Hematopoietic multipotent progenitor cell treated with erythropoietin and hydrocortisone succinate and interleukin-3 and kit ligand, for 15 days (in vitro differentiated cells): ENCODE results near the gene STOML2.

ENCODE experiments used
- DNase-seq: peaks from one replicate; pipeline ENCODE4 v3.0.0-alpha.2; 2015; ENCODE audit warnings: low spot score

The STOML2 gene

DNA sequence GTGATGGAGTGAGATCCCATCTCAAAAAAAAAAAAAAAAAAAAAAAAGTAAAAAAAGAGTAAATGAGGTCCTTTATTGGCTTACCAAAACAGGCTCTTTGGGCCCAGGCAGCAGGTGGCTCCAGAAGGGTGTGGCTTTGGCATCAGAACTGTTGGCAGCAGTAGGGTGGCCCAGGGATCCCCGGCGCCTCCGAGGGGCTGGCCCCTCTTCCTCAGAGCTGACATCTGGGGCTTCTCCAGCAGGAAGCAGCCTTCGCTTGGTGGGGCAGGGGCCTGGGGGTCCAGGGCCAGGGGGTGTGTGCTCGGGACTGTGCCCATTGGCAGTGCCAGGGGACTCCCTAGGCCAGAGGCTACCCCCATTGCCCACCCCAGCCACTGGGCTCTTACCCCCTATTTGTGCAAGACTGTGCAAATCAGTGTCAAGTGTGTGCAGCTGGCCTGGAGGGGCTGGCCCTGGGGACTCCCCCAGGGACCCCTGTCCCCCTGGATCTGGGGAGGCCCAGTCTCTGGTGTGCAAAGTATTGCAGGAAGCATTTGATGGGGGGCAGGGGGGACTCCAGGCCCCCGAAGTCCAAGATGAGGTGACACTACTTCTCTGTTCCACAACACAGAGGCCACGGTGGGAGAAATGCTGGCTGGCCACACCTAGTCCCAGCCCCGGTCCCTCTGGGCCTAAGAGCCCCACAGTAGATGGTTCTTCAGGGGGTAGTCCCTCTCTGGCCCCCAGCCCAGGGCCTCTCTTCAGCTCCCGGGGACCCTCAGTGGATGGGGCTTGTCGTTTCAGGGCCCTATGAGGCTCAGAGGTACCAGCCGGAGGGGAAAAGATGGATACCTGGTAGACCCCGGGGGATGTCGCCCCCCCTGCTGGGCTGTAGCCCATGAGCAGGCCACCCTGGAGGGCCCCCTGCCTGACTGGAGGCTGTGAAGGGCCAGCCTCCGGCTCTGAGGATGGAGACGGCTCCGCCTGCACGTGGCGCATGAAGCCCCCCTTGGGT, 4.7 kb upstream of the STOML2 start:
- peak; percentile 67 for DNase-seq

DNA sequence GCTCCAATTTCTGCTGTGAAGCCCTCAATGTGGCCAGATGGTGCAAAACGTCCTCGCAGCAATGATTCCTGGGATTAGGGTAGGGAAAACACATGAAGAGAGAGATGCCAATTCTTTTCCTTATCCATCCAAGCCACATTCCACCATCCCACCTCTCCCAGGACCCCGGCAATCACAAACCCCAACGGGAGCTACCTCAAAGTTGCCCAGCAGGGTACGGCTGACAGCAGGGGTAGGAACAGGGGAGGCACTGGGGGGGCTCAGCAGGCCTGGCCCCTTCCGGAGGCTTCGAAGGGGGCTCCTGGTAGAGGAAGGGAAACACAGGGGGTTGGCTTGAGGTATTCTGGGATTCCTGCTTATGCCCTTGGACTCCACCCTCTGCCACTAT, 3.4 kb upstream of the STOML2 start:
- no peak for DNase-seq

DNA sequence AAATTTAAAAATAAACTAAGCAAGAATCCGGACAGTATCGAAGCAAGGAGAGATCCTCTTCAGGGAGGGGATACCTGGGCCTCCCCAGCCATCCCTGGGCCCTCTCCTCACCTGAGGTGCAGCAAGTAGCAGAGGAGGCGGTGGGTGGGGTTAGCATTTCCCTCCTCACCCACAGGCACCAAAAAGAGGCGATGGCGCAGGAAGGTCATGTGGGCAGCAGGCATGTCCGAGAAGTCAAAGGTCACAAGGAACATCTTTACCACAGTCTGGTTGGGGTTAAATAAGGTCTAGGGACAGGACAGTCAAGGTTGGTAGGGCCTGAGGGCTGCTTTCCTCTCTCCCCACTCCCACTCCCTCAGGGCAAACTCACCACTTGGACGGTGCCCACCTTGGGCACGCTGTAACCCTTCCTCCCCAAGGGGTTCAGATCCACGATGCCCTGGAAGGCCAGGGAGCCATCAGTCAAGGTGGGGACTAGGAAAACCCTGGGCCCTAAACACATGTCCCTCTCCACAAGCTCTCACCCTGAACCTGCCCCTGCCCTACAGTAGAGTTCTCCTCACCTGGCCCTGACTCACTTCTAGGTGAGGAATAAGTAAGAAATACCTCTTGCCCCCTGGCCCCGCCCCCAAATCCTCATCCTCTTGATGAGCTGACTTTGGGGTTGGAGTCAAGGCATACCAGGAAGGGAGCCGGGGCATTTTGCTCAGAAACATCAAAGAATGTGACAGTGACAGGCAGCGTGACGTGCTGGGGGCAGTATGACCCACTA, 2.8 kb upstream of the STOML2 start:
- no peak for DNase-seq

DNA sequence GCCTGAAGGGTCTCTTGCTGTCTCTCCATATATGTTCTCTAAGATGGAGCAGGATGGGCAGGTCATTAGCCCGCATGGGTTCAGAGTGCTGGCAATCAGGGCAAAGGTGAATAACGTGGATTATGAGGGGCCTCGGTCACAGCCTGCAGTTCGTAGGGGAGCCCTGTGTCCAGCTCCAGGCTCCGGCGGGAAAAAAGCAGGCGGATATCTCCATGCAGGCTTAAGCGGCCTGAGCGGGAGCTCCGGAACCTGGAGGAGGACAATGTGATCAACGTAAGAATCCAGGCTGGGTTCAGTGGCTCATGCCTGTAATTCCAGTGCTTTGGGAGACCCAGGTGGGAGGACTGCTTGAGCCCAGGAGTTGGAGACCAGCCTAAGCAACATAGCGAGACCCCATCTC, 2.2 kb upstream of the STOML2 start:
- DNase-seq: no peak

DNA sequence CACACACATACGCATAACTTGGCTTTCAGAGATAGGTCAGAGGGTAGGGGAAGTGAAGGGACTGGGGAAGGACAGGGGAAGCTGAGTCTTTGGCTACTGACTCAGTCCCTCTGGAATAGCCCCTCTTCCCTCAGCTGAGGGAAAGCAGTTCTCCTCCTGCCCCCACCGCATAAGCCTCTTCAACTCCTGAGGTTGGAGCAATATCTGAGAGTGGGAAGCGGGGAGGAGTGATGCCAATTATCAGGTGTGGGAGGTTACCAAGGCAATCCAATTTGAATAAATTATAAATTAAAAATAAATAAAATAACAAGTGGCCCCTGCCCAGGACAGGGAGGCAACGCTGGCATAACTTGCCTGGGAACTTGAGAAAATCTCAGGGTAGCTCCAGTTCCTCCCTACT, 1.7 kb upstream of the STOML2 start:
- no peak for DNase-seq

DNA sequence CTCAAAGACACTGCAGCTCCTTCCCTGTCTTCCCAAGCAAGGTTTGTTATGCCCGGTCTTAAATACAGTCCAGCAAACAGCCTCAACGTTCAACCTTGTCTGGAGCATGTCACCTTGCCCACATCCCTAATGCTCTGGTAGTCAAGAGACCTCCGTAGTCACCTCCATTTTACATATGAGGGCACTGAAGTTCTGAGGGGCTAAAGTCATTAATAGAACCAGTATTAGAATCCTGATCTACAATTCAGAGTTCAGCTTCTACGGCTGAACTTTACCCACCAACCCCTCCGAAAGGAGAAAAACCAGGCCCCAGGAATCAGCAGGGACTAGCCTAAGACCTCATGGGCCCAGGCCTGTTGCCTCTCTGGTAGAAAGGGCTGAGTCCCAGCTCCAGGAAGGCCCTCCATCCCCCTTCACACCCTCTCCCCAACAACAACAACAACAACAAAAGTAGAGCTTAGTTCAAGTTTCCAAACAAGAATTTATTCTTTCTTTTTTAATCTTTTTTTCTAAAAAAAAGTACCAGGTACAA, 795 bp upstream of the STOML2 start:
- DNase-seq: no peak

DNA sequence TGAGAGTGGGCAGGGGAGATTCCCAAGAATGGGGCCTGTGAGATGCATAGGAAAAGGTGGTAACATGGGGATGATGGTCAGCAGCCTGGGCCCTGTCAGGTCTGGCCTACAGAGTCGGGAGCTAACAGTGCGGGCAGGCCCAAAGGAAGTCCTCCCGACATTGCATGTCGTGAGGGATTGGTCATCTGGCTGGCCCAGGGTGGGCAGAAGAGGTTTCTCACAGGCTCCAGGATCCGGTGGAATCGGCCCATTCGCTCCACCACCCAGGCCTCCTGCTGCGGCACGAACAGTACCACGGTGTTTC, 514 bp downstream of the STOML2 start:
- no peak for DNase-seq

DNA sequence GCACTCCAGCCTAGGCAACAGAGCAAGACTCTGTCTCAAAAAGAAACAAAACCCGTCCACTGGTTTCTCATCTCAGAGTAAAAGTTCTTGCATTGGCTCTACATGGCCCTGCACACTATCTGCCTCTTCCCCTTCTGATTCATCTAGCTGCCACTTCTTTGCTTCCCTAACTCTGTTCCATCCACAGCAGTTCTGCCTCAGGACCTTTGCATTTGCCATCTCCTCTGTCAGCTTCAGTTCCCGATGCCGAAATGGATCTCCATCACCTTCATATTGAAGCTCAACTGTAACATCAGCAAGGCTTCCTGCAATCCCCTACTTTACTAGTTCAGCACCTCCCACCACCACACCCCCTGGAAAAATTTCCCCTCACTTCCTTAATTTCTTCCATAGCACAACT, 5.4 kb downstream of the STOML2 start:
- no peak for DNase-seq

DNA sequence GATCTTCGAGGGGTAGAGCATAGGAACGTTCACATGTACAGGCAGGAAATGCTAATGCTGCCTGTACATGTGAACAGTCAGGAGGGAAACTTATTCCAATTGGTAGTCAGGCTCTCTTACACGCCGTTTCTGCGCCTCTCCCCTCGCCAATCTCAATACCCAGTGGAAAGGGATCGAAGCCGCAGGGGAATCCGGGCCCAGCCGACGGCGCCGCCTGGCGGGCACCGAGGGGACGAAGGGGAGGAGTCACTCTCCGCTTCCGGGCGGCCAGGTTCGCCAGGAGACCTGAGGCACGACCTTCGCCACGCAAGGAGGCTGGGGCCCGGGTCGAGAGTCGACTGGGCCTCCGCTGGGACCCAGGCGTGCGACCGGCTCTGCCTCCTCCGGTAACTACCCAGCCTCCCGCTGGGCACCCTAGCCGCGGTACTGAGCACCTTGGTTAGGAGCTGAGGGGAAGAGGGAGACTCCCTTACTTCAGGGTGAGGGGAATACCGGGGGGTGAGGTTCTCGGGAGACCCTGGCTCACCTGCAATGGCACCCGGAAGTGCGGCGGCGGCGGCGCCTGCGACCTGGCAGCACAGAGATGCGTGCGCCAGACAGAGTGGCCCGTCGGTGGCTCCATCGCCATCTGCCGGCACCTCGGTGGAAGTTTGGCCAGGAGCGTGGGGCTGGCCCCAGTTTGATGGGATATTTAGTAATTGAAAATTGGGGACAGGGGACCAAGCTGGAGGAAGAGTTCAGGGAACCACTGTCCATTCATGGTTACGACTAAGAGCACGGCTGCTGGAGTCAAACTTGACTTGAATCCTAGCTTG, 6.7 kb downstream of the STOML2 start, which contains the start of gene PIGO:
Gene PIGO, minus strand, starts transcription at position 557 of the 815 bp plus-strand sequence. CDS start 1,026 bp downstream, outside the sequence.
- peak; percentile 89 for DNase-seq

DNA sequence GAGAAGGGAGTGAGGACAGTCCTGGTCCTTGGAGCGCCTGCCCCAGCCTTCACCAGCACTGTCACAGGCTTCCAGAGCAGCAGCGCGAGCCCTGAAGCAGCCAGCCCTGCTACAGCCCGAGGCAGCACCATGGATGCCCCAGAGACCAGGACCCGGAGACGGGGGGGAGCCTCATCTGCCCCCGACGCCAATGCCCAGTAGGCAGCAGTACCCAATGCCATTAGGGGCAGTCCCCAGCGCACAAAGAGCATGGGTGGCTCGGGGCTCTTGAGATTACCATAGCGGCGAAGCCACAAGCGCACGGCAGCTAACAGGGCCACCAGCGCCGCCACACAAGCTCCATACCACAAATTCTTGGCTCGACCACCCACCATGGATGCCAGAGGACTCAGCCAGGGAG, 11.4 kb downstream of the STOML2 start:
- no peak for DNase-seq

DNA sequence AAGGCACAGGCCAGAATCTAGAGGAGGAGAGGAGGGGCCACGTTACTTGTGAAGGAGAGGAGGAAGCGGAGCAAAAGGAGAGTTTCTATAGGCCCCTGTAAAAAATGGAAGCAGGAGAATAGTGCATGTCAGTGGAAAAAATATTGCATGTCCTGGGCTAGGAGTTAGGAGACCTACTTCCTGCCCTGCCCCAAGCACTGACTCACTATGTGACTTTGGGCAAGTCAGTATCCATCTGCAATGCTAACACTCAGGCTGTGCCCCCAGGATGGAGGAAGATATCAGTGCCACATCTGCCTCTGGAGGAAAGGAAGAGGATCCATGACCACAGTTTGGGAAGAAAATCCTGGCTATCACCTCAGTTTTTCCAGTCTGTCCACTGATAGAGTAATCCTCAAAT, 13.5 kb downstream of the STOML2 start:
- DNase-seq: no peak

DNA sequence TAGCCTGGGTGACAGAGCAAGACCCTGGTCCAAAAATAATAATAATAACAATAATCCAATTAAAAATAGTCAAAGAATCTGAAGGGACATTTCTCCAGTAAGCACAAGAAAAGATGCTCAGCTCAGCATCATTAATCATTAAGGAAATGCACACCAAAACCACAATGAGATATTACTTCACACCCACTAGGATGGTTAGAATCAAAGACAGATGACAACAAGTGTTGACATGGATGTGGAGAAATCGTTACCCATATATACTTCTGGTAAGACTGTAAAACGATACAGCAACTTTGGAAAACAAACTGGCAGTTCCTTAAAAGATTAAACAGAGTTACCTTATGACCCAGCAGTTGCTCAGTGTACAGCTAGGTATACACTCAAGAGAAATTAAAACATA, 17.9 kb downstream of the STOML2 start:
- no peak for DNase-seq

DNA sequence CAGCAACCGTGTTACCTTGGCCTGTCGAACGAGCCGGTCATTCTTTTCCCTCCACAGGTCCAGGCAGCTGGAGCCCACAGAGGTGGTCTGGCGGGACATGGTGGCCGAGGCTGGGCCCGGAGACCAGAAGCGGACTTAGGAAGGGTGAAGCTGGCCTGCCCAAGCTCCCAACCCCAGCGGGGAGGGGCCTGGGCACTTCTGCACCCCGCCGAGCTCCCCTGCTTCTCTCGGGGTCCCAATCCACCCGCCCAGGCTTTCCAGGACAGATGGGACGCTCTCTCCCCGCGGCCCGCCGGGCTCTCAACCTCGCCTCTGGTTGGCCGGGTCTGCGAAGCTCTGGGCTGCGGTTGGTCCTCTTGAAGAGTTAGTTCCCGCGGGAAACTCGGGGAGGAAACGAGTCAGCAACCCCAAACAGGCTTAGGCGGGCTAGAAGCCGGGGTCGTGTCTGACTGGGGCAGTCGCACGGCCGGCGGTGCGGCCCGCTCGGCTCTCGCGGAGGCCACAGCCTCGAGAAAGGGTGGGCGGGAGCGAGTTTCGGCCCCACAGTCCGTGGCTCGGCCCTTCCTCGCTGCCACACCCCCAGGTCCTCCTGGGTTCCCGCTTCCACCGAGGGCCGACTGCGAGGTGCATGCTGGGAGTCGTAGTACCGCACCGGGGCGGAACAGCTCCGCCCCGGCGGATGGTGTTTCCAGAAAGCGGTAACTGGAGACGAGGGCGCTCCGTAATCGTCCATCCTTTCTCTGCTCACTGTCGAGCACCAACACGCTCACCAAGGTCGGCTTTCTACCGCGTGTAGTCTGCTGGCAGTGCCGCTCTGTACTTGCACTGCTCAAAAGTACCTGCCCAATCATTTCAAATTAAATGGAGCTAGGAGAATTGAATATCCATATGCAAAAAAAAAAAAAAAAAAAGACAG, 23.2 kb downstream of the STOML2 start, which contains the start of gene FANCG:
Gene FANCG, minus strand, starts transcription at position 517 of the 916 bp plus-strand sequence. Its CDS starts 418 bp downstream, at position 99.
- peak; percentile 84 for DNase-seq

DNA sequence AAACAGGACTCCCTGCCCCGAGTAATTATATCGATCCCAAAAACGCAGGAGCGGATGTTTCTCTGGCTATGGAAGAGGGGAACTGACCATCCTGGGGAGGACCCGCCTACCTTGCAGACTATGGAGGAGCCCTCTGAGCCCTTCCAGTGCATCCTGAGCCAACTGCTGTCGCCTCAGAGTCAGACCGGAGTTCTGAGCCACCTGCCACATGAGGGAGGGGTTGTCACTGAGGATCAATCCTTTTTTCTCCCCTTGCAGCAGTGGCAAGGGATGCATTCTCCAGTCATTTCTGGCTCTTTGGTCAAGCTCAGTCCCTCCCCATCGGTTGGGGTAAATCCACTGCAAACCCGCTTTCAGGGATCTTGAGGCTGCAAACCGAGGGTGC, 23.9 kb downstream of the STOML2 start:
- DNase-seq: no peak

DNA sequence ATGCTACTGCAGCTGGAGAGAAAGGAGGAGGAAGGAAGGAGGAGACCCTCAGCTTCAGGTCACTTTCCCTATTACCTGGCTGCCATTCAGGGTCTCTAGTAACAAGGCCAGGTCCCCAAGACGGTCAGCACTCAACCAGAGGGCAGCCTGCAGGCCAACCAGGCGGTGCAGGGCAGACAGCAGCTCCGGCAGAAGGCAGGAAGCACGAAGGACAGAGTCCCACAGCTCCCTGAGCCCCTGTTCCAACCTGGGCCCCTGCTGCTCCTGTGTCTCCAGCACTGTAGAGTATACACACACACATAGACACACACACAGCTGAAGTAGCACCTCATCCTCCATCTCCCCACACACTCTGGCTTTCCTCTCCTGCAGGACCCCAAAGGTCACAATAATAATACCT, 24.9 kb downstream of the STOML2 start:
- no peak for DNase-seq

DNA sequence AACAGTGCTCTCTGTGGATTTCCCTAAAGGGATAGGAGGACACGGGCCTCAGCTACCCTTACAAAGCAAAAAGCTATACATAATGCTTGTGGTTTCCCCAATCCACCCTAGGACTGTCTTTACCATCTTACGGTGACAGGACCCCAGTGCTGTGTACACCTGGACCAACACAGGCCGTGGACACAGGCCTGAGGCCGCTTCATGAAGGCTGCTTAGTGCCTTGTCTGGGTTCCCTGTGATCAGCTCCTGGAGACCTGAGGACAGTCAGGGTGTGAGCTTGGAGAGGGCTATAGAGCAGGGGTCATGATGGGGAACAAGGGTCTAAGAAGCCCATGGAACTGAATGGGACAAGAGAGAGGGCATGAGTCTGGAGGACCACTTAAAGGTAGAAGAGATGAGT, 26.1 kb downstream of the STOML2 start:
- no peak for DNase-seq

DNA sequence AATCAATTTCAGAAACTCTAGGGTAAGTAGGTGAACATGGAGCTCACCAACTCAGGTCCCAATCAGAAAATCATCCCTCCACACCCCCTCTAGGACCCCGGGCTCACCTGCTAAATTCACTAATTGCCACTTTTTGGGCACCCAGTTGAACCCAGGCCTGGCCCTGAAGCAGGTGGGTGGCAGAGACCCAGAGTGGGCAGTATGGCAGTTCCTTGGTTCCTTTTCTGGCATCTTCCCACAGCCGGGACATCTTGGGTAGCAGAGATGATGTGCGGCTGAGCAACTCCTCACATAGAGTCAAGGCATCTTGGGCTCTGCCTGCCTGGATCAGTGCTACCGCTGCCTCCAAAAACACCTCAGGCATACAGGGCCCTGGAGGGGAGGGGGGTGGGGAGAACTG, 27.6 kb downstream of the STOML2 start:
- no peak for DNase-seq

DNA sequence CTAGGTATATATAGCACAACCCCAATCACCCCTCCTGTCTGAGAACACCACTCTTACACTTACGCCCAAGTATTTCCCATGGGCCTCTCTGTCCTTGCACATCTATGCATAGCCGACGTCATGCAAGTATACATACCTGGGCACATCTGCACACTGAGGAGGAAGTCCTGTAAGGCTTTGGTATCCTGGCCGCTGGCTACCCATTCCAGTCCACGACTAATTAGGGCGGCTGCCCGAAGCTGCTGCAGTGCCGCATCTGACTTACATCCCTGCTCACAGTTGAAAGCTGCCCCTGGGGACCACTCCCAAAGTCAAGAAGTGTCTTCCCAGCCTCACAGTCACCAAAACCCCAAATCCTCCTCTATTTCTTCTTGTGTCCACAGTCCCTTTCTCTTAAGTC, 28.1 kb downstream of the STOML2 start:
- no peak for DNase-seq

DNA sequence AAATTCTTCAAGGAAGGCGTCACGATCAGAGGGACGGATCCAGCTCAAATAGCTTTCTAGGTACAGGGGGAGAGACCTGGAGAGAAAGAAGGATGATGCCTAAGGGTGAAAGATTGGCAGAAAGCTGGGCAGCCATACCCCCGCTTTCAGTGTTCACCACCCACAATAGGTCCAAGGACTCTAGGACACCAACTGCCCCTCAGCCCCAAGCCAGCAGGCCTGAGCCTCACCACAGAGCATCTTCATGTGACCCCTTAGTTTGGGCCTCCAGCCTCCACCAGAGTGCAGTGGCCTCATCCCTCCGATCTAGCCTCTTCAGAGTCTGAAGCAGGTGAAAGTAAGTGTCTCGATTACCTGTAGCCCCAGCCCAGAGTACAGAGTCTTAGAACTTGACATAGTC, 28.8 kb downstream of the STOML2 start:
- no peak for DNase-seq

DNA sequence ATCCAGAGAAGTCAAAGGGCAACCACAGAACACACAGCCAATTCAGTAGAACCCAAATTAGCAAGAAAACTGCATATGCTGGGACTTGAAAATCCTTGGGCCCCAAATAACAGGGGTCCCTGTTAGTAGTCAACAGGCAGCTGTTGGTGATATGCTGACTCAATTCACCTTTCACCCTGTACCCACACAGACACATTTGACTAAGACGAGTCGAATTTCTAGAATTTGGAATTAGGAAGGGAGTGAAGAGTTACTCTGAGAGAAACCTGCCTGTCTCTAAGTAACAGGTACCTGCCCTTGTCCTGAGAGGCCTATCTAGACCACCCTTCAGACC, 29.7 kb downstream of the STOML2 start:
- DNase-seq: no peak
